Epithelial cell of esophagus (primary cell): ENCODE measurements around the gene SEMA6B.

Experiments
- DNase-seq: peaks from one replicate; pipeline ENCODE4 v3.0.0; 2010; ENCODE audit warnings: low read depth
- H3K4me3 ChIP-seq: 2 replicates; pipeline ENCODE4 v1.5.1; 2011; ENCODE audit warnings: mild to moderate bottlenecking, low read length, control low read depth
- TF ChIP-seq, protein P1 (sequence below): IDR thresholded peaks from 2 replicates; pipeline ENCODE4 v1.5.1; 2011; ENCODE audit warnings: low read depth, mild to moderate bottlenecking, low read length, control low read depth, inconsistent platforms; ENCODE audit not compliant: insufficient read depth; ENCODE audit errors: missing control alignments

The SEMA6B gene

DNA sequence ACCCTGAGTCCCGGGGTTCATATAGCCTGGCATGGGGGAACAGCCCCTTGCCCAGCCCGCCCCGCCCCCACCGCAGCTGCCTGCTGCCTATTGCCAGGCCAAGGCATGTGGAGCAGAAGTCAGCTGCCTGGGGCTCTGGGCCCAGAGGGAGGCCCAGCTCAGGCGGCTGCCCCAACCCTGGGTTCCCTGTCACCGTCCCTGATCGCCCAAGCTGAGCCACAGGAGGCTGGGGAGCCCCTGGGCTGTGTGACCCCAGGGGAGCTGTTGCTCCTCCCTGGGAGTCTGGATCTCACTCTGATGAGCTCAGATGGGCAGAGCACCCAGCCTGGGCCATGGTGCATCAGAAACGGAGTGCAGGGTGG, 42.6 kb downstream of the SEMA6B start:
- no peak for DNase-seq
- TF ChIP-seq, protein P1, sequence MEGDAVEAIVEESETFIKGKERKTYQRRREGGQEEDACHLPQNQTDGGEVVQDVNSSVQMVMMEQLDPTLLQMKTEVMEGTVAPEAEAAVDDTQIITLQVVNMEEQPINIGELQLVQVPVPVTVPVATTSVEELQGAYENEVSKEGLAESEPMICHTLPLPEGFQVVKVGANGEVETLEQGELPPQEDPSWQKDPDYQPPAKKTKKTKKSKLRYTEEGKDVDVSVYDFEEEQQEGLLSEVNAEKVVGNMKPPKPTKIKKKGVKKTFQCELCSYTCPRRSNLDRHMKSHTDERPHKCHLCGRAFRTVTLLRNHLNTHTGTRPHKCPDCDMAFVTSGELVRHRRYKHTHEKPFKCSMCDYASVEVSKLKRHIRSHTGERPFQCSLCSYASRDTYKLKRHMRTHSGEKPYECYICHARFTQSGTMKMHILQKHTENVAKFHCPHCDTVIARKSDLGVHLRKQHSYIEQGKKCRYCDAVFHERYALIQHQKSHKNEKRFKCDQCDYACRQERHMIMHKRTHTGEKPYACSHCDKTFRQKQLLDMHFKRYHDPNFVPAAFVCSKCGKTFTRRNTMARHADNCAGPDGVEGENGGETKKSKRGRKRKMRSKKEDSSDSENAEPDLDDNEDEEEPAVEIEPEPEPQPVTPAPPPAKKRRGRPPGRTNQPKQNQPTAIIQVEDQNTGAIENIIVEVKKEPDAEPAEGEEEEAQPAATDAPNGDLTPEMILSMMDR: no peak
- no peak overlapping the region for H3K4me3 ChIP-seq

DNA sequence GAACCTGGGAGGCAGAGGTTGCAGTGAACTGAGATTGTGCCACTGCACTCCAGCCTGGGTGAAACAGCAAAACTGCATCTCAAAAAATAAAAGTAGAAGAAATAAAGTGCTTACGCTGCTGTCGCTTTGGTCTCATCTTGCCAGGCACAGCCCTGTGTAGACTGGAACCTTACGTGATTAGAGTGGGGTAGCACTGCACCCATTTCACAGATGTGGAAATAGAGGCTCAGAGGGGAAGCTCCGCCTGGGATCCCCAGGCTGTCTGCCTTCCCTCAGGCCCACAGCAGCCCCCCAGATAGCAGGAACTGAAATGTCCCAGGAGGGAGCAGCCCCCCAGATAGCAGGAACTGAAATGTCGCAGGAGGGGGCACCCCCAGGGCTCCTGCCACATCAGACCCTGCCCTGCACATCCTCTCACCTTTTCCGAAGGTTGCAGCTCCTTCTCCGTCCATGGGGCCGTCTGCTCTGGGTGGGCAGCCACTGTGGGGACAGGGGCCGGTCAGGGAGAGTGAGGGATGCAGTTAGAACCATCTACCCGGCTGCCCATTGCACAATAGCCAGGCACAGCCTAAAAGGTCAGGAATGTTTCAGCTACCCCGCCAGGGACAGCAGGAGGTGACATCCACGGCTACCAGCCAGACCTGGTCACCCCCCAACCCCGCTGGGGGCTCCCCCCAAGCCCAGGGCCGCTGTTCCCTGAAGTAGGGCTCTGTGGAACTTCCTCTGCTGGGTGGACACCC, 43.1 kb downstream of the SEMA6B start:
- TF ChIP-seq, protein P1: no peak
- DNase-seq: no peak
- no peak overlapping the region for H3K4me3 ChIP-seq

DNA sequence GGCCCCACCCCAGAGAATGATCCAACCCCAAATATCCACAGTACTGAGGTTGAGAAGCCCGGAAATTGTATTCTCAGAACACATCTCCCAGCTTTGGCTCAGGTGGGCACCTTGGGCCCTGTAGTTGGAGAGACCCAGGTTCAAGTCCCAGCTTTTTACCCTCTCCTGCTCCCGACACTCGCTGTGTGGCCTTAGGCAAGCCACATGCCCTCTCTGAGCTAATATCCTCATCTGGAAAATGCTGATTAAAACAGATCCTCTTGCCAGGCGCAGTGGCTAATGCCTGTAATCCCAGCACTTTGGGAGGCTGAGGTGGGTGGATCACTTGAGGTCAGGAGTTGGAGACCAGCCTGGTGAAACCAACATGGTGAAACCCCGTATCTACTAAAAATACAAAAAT, 43.8 kb downstream of the SEMA6B start:
- H3K4me3 ChIP-seq: no peak overlapping the region
- DNase-seq: no peak
- TF ChIP-seq, protein P1: no peak

DNA sequence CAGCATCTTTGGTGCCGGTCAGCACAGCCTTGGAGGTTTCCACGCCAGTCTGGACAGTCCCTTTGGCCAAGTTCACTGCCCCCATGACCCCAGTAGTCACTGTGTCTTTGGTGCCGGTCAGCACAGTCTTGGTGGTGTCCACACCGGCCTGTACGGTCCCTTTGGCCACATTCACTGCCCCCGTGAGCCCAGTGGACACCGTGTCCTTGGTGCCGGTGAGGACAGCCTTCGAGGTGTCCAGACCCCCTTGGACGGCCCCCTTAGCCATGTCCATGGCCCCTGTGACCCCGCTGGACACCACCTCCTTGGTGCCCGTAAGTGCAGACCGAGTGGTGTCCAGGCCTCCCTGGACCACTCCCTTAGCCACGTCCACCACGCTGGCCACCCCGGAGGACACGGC, 46.2 kb downstream of the SEMA6B start:
- TF ChIP-seq, protein P1: no peak
- no peak overlapping the region for H3K4me3 ChIP-seq
- no peak for DNase-seq

DNA sequence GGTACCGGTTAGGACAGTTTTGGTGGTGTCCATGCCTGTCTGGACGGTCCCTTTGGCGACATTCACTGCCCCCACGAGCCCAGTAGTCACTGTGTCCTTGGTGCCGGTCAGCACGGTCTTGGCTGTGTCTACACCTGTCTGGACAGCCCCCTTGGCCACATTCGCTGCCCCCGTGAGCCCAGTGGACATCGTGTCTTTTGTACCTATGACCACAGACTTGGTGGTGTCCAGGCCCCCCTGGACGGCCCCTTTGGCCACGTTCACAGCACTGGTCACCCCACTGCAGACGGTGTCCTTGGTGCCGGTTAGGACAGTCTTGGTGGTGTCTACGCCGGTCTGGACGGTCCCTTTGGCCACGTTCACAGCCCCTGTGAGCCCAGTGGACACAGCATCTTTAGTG, 47.4 kb downstream of the SEMA6B start:
- no peak for DNase-seq
- no peak overlapping the region for H3K4me3 ChIP-seq
- TF ChIP-seq, protein P1: no peak

DNA sequence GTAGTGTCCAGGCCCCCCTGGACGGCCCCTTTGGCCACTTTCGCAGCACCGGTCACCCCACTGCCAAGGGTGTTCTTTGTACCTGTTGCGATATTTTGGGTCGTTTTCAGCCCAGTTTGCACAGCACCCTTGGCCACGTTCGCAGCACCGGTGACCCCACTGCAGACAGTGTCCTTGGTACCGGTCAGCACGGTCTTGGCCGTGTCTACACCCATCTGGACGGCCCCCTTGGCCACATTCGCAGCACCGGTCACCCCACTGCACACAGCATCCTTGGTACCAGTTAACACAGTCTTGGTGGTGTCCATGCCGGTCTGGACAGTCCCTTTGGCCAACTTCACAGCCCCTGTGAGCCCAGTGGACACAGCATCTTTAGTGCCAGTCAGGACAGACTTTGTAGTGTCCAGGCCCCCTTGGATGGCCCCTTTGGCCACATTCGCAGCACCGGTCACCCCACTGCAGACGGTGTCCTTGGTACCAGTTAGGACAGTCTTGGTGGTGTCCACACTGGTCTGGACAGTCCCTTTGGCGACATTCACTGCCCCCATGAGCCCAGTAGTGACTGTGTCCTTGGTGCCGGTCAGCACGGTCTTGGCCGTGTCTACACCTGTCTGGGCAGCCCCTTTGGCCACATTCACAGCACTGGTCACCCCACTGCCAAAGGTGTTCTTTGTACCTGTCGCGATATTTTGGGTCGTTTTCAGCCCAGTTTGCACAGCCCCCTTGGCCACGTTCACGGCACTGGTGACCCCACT, 48.0 kb downstream of the SEMA6B start:
- no peak for DNase-seq
- TF ChIP-seq, protein P1: no peak
- no peak overlapping the region for H3K4me3 ChIP-seq
